ENCODE data around the gene CHMP4A.

CHMP4A gene

DNA sequence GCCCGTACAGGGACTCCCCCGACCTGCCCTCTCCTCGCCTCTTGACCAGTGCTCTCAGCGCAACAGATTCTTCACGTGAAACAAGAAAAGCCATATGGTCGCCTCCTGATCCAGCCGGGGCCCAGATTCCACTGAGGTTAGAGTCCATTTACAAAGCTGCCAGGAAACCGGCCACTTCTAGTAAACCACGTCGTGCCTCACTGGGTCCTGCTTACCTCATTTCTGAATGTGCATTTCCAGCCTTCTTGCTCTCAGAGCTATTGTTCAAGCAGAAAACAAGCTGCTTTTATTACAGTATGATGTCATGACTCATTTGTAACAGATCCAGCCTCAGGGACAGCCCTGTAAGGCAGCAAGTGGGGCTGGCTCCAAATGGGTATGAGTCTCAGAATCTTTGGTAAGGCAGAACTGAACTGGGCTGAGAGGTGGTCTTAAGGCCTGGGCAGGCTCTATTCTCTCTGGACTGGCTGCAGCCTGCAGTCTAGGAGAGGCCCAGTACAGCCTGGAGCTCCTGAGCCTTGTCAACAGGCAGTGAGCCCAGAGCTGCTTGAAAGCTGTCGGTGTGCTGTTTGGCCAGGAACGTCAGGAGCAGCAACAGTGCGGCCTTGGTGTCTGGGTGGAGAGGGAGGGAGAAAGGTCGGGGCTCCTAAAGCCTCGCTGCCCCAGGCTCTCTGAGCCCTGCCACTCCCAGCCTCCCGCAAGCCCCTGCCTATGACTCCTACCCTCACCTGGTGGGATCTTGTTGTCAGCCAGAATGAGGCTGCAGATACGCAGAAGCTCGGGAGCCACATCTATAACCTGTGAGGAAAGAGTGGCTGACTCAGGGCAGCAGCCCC lies 33.1 kb downstream of the CHMP4A start:
- TF ChIP-seq, protein P1, sequence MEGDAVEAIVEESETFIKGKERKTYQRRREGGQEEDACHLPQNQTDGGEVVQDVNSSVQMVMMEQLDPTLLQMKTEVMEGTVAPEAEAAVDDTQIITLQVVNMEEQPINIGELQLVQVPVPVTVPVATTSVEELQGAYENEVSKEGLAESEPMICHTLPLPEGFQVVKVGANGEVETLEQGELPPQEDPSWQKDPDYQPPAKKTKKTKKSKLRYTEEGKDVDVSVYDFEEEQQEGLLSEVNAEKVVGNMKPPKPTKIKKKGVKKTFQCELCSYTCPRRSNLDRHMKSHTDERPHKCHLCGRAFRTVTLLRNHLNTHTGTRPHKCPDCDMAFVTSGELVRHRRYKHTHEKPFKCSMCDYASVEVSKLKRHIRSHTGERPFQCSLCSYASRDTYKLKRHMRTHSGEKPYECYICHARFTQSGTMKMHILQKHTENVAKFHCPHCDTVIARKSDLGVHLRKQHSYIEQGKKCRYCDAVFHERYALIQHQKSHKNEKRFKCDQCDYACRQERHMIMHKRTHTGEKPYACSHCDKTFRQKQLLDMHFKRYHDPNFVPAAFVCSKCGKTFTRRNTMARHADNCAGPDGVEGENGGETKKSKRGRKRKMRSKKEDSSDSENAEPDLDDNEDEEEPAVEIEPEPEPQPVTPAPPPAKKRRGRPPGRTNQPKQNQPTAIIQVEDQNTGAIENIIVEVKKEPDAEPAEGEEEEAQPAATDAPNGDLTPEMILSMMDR (IDR thresholded peaks at IDR 0.05; ENCODE audit: control insufficient read depth, extremely low read depth, insufficient read depth): no peak
- H3K4me3 ChIP-seq (ENCODE audit: low read depth, low read length): no peak overlapping the region
- DNase-seq (ENCODE audit: low read depth): no peak

DNA sequence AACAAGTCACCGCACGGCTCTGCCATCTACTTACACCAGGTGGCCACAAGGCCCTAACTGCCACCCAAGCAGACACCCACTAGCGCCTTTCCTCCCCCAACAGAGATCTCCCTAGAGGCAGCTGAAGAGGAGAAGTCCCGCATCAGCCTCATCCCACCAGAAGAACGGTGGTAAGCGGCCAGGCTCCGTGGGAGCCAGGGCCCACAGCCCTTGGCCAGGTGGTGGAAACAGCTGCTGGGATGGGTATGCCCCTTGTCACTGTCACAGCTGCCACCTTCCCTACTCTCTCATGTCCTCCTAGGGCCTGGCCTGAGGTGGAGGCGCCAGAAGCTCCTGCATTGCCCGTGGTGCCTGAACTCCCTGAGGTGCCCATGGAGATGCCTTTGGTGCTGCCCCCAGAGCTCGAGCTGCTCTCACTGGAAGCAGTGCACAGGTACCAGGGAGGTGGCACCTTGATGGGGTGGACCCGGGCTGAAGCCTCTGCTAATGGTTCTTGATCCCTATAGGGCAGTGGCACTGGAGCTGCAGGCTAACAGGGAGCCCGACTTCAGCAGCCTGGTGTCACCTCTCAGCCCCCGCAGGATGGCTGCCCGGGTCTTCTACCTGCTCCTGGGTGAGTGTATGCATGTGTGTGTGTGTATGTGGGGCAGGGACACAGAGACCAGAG lies 33.9 kb downstream of the CHMP4A start:
- TF ChIP-seq, protein P1 (IDR thresholded peaks at IDR 0.05; ENCODE audit: control insufficient read depth, extremely low read depth, insufficient read depth): no peak
- no peak overlapping the region for H3K4me3 ChIP-seq (ENCODE audit: low read depth, low read length)
- DNase-seq (ENCODE audit: low read depth): no peak

DNA sequence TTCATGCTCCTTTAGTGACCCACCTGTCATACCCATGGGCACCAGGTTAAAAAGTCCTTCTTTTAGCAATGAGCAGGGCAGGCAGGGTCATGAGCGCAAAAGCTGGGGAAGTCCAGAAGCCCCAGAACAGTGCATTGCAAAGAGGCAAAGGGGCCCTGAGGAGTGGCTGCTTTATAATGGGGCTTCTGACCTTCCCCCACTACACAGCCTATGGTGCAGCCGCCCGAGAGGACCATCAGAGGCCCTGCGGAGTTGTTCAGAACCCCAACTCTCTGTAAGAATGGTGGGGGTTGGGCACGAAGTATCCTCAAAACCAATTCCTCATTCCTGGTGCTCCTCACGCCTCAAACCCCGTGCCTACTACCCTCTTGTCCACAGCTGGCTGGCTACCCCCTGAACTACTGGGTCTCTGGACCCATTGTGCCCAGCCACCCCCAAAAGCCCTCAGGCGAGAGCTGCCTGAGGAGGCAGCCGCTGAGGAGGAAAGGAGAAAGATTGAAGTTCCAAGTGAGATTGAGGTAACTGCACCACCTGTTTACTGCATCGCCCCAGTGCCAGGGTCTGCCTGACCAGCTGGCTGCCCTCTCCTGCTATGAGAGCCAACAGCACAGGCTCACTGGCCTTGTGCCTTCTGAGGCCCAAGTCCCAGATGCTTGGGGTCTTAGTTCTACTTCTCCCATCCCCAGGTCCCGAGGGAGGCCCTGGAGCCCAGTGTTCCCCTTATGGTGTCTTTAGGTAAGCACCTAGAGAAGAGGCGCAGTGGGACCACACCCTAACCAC lies 34.7 kb downstream of the CHMP4A start:
- no peak for DNase-seq (ENCODE audit: low read depth)
- TF ChIP-seq, protein P1 (IDR thresholded peaks at IDR 0.05; ENCODE audit: control insufficient read depth, extremely low read depth, insufficient read depth): no peak
- H3K4me3 ChIP-seq (ENCODE audit: low read depth, low read length): no peak overlapping the region

DNA sequence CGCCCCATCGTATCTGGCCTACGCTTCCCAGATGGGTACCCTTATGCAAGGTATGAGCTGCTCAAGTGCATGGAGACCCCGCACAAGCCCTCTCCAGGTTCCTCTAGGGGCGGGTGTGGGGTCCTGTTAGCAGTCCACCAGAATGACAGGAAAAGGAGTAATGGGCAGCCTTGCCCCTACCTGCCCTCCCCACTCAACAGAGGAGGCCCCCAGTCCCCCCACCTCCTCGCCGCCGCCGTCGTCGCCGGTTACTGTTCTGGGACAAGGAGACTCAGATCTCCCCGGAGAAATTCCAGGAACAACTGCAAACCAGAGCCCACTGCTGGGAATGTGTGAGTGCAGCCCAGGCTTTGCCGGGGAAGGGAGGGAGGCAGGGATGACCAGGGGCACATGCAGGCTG lies 35.4 kb downstream of the CHMP4A start:
- TF ChIP-seq, protein P1 (IDR thresholded peaks at IDR 0.05; ENCODE audit: control insufficient read depth, extremely low read depth, insufficient read depth): no peak
- H3K4me3 ChIP-seq (ENCODE audit: low read depth, low read length): no peak overlapping the region
- no peak for DNase-seq (ENCODE audit: low read depth)

GRCh38 chr14:24177041-24177825 lies 36.1 kb downstream of the CHMP4A start:
- TF ChIP-seq, protein P1 (IDR thresholded peaks at IDR 0.05; ENCODE audit: control insufficient read depth, extremely low read depth, insufficient read depth): no peak
- DNase-seq (ENCODE audit: low read depth): no peak
- H3K4me3 ChIP-seq (ENCODE audit: low read depth, low read length): no peak overlapping the region

GRCh38 chr14:24176599-24176998 lies 36.7 kb downstream of the CHMP4A start:
- H3K4me3 ChIP-seq (ENCODE audit: low read depth, low read length): no peak overlapping the region
- TF ChIP-seq, protein P1 (IDR thresholded peaks at IDR 0.05; ENCODE audit: control insufficient read depth, extremely low read depth, insufficient read depth): no peak

More at GRCh38 chr14:24176599-24176998, 36.7 kb downstream of the CHMP4A start:
- DNase-seq (ENCODE audit: low read depth): no peak

Measured in LNCaP clone FGC (cell line).